Endometrium (tissue), 2 donors: Measurements from ENCODE around the gene AGBL4.

Experiments used
- FAIRE-seq: peaks from 2 replicates; lab custom pipeline; 2012; peaks lifted over from hg19 to GRCh38; lab: Jason Lieb, UNC
- donor health status: control.
- donor health status: control.

AGBL4 gene

DNA sequence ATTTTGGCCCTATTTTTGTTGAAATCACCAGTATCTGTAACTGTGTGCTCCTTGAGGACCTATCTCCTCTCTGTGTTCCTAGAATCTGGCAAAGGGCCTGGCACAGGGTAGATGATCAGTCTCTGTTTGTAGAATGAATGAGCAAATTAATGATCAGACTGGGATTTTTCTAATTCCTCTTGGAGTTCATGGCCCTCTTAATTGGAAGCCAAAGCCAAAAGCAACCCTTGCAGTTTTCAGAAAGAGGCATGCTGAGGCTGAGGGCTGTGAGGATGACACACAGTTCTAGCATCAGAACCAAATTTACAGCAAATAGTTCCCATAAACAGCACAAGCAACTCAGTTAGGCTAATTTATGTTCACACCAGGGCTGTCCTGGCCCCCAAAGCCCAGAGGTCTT is 1136.0 kb downstream of the AGBL4 start:
- no peak for FAIRE-seq

DNA sequence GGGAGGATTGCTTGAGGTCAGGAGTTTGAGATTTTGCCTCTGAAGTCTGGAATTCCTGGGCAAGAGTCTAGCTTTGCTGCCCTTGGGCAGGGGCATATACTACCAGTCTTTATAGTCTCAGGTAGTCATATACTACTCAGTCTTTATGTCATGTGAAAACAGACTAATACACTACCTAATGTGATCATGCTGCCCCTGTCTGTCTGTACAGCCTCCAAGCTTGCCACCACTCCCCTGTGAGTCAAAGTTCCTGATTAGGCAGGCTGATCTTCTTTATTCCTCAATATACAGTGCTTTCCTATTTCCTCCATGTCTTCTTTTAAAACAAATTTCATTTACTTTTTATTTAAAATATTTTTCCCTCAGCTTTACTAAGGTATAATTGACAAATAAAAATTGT is 1141.7 kb downstream of the AGBL4 start:
- FAIRE-seq, result no peak

DNA sequence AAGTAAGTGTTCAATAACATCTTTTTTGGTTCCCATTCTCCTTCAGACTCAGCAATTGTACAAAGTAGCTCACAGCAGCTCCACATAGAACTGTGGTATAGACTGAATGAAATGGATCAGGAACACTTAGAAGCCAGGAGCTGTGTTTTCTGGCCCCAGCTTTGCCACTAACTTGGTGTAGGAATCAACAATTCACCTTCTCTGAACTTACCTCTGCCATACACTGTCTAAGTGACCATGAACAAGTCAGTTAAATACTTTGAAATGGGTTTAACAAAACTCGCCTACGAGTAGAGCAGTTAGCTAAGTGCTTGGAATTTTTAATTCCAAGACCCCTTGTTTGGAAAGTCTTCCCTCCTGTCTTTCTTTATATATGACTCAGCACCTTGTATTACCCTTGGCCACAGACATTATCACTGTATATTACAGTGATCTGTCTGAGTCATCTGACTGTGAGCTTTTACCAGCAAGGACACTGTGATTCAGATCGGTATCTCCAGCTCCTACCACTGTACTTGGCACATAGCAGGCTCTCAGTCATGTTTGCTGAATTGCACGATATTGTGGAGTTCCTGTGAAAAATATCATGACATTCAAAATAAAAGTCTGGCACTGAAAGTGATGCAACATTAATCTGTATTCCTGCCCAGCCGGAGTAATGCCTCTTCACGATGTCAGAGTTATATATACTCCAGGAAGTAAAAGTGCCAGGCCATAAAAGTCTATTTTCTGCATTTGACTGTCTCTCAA is 1145.4 kb downstream of the AGBL4 start:
- FAIRE-seq, result no peak

DNA sequence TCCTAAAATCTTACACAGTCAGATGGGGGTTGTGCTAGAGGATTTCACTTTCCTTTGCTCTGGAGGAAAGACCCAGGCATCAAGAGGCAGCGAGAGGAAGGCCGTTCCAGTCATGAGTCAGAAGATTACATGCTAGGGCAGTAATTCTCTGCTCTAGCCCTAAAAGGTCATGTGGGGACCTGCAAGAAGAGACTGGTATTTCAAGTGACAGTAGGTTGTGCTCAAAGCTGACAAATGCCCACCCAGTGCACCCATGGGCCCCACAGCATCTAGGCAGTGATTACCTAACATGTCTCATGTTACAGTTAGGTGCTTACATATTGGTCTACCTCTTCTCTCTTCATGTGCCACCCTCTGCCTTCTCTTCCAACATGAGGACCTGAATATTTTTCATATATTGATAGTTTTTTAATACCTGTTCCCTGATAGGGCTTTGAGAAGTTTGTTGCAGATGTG is 1147.4 kb downstream of the AGBL4 start:
- no peak for FAIRE-seq

DNA sequence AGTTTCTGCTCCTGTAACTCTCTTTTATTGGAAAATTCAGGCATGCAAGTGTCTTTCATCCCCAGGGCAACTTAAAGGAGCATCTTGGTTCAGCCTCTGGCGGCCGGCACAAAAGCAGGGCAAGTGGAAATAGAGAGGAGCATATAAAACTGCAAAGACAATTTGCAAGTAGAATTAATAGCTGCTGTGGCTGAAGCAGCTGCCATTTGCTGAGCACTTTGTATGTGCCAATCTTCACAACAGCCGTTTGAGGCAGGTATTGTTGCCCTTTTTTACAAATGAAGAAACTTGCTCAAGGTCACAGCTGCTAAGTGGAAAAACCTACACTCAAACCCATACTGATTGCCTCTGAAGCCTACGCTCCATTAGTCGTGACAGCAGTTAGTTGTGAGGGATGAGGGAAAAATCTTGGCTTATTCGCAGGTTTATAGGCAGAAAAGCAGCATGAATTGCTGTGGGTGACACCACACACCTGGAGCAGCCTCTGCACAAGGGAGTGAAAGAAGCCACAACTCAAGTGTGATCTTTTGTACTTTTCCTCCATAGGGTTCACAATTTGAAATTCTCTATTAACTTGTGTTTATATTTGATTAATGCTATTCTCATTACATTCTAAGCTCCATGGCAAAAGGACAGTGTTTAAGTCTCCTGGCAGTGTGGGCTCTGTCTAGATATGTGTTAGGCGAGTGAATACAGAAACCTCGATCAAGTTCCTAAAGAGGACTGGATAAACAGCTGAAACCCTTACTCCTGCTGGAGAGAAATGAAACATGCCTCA is 1148.0 kb downstream of the AGBL4 start:
- FAIRE-seq, result no peak

DNA sequence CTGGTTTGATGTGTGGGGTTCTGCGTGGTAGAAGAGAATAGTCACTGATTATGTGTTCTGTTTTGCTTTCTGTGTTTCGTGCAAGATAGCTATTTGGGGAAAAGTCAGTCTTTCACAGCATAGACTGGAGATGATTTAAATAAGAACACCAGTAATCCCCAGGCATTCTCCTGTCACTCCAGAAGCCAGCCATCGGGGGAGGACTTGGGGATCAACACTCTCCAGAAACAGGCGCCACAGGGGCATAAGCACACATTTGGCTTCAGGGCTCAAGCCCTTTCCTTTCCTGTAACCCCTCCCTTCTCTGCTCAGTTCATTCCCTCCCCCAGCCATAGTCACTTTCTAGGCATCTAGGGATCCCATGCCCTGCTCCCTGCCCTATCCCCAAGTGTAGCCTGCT is 1149.8 kb downstream of the AGBL4 start:
- no peak for FAIRE-seq

DNA sequence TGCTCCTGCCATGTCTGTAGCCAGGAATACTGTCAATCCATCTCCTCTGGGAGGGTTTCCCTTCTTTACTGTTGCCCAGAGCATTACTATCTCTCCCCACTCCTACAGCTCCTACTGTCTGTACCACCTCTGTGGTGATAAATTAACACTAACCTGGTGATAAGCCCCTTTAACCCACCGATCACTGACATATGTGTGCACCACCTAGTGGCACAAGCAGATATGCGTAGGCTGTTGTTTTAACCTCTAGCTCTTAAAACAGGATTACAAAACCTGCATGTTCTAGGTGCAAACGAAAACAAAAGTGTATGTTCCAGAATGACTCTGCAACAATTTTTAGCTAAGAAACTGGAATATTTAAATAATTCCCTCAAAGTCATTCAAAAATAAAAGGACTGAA is 1153.2 kb downstream of the AGBL4 start:
- FAIRE-seq, result no peak

DNA sequence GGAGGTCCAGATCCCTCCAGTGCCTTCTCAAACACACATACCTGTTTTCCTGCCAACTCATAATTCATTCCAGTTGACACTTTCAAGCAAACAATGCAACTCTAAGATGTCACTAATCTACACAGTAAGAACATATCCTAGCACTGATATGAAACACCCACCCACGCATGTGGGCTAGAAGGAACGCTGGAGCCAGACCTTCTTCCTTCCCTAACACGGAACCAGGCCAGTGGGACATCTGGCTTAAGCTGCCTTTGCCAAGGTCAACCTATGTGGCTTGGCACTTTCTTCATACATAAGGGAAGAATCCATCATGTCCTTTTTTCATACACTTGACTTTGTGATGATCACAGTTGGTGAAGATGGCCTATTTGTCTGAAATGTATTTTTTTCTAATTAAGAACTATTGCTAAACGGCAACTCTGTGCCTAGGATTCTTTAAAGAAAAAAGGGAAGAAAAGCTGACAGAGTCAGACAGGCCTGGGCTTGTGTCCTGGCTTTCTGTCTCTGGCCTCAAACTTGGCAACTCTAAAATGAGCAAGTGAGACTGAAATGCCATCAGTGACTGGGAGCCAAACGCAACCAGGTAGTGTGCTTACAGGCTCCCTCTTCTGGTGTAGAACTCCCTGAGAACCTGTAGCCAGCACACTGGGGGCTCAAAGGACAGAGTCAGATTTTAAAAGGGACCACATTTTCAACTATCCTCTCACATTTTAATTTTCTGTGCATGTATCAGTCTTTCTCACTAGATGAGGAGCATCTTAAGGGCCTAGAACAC is 1154.4 kb downstream of the AGBL4 start:
- FAIRE-seq, result no peak

DNA sequence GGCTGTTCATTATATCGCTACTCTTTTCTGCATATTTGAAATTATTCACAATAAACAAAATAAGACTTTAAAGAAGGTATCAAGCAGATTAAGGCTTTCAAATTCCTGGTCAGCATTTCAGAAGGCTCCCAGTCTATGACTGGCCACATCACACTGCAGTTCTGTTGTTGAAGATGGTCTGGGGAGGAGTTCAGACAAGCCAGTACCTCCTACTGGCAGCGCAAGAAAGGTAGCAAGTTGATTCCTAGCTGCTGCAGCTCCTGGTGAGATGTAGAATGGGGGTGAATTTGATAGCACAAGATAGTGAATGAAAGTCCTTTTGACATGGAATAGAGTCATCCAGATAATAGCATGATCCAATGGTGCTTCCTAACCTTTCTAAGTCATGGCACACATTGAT is 1158.8 kb downstream of the AGBL4 start:
- no peak for FAIRE-seq

DNA sequence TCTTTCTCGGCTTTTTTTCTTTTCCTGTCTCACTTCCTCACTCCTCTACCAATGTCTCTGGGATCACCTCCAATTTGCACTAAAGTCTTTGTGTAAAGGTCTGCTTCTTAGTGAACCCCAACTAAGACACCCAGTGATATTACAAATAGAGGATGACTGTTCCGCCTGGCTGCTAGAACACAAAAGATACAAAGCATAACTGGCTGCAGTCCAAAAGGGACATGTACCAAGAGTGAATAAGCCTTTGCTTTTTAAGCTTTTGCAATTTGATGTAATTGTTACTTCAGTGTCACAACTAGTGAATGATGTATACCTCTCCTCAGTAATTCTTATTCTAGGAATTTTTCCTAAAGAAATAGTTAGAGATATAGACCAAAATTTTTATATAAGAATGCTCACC is 1164.3 kb downstream of the AGBL4 start:
- no peak for FAIRE-seq

DNA sequence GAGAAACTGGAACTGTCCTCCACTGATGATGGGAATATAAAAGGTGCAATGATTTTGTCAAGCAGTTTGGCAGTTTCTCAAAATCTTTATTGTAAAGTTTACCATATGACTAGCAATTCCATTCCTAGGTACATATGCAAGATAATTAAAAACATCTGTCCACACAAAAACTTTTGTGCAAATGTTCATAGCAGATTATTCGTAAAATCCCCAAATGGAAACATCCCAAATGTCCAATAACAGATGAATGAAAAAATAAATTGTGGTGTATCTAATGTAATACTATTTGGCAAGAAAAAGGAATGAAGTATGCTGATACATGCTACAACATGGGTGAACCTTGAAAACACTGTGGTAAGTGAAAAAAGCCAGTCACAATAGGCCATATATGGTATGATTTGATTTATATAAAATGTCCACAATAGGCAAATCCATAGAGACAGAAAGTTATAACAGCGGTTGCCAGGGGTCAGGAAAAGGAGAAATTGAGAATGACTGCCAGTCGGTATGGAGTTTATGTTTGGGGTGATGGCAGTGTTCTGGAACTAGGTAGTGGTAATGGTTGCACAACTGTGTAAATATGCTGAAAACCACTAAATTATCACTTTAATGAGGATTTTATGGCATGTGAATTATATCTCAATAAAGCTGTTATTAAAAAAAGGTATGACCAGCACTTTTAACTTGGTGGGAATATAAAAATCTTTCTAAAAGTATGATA is 1165.4 kb downstream of the AGBL4 start:
- FAIRE-seq, result no peak

DNA sequence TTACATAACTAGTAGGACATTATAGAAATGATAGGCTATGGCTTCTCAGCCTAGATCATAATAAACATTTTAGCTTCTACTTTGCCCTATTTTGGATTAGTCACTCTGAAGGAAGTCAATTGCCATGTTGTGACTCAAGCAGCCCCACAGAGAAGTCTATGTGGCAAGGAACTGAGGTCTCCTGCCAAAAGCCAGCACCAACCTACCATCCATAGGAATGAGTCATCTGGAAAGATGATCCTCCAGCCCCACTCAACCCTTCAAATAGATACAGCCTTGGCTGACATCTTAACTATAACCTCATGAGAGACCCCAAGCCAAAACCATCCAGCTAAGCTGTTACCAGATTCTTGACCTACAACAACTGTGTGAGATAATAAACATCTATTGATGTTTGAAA is 1170.7 kb downstream of the AGBL4 start:
- no peak for FAIRE-seq

DNA sequence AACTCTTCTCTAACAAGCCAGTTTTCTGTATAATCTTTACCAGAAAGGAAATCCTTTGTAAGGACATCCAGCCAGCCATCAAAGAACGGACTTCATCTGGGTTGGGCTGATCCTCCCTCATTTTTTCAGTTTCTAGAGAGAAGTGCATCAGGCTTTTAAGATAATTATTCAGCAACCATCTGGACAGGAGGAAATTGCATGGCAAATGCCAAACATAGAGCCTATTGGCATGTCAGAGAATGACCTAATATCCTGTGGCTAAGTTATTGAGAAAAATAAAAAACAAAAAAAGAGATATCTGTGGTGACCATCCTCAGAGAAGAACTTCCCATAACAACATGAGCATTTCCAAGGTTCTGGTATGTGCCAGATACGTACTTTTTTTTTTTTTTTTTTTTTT is 1172.1 kb downstream of the AGBL4 start:
- FAIRE-seq, result no peak

DNA sequence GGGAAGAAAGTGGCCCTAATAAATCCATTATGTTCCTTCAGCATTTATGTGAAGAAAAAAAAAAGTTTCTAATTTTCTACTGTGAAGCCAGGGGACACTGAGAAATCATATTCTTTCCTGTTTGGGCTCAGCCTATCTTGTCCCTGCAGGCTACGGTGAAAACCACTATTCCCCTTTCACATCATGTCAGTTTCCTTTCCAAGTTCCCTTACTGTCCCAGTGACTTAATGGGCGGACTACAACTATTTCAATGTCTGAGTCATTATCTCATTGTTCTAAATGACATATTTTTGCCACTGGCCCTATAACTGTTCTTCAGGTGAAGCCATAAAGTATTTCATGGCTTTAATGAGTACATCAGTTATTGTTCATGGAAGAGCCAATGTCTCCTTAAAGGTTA is 1175.7 kb downstream of the AGBL4 start:
- no peak for FAIRE-seq

DNA sequence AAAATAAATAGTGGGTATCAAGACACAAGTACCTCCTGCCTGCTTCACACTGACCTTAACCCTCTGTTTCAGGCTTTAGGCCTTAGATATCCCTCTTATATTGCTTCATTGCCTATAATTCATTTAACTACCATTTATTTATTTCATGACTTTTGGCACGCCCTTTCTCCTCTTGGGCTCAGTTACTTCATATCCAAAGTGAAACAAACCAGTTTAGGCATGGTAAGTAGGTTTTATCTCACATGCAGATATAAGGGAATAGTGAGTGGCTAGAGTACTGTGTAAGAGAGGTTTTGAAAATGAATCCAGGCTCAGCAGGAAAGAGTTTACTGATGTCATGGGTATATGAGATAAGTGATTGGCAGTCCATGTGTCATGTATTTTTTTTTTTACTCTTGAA is 1177.3 kb downstream of the AGBL4 start:
- no peak for FAIRE-seq

DNA sequence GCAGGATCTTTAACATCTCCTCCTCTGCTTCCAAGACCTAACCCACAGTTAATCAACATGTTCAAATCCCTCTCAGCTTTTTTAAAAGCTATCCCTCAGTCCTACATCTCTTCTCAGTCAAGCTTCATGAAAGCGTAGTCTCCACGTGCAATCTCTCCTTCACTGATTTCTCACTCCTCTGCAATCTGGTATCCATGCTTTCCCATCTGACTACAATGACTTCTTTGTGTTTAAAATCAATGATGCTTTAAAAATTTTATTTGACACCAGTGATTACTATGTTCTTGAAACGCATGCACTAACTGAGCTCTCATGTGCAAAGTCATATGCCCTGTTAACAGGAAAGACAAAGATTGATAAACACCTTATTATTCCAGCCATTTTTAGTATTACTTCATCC is 1179.6 kb downstream of the AGBL4 start:
- no peak for FAIRE-seq

DNA sequence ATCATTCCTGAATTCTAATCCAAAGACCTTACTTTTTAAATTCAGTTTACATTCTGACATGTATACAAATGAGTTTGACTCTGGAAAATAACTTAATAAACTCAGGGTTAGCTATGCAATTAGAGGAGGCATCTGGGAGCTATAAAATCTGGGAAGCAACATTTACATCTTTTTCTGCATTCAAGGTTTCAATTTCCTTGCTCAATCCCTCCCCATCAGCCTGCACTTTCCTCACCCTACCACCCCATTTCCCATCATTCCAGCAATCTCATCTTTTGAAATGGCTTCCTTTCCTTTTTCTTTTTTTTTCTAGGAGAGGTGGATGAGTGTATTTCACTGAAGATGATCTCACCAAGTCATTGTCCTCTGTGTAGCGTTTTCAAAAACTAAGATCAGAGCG is 1181.8 kb downstream of the AGBL4 start:
- no peak for FAIRE-seq

DNA sequence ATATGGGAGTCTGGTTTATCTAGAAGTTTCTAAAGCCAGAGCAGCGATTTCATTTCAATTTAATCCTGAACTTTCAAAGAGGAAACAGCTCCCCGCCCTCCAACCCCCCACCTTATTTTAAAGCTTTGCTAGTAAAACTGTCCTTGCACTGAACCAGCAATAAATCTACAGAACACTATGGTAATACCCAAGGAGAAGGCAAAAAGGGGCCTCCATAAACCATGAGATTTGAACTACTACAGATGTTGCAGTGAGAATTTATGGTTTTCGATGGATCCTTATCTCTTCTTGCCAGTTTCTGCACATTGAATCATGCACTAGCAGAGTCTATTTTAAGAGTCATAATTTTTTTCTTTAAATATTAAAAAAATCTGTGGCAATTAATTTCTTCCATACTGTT is 1182.3 kb downstream of the AGBL4 start:
- FAIRE-seq, result no peak

DNA sequence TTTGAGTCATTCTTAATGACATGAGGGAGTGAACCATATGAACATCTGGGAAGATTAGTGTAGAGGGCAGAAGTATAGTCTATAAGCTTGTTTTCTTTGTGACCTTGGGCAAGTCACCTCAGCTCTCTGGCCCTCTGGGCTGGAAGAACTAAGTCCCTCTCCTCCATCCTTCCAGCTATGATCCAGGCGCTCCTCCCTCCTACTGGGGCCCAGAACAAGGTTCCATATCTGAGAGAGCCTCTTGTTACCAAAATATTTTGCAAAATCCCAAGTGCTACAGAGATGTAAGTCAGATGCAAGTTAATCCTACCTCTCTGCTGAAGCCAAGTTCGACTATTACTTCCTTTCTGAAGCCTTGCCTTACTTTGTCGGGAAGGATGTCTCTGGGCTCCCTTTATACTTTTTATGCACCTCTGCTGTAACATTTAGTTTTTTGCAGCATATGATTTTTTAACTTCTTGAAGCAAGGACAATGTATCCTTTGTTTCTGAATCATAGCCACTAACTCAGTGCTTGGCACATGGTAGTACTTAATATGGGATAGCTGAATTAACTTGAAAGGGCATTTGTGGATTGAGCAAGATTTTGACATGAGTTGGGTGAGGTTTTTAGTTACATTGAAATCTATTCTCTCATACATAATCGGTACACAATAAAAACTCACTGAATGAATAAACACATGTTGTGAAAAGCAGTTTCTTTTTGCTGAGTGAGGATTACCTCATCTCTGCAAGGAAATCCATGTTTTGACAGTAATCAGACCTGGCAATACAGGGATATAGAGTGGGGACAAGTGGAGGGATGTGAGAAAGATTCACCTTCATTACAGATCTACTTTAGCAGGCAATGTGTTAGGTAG is 1192.4 kb downstream of the AGBL4 start:
- FAIRE-seq, result no peak

DNA sequence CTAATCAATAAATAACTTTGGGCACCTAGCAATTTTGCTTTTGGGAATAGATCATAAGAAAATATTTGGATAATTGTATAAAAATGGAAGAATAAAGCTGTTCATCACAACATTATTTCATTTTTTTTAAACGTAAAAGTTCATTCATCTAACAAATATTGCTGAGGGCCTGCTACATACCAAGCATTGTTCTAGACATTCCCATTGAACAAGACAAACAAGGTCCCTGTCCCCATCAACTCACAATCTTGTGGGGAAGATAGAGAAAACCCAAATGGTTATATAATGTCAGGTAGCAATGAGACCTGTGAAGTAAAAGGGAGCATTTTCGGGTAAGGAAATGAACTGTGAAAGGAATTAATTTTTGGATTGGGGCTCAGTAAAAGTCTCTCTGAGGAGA is 1193.0 kb downstream of the AGBL4 start:
- FAIRE-seq, result no peak

DNA sequence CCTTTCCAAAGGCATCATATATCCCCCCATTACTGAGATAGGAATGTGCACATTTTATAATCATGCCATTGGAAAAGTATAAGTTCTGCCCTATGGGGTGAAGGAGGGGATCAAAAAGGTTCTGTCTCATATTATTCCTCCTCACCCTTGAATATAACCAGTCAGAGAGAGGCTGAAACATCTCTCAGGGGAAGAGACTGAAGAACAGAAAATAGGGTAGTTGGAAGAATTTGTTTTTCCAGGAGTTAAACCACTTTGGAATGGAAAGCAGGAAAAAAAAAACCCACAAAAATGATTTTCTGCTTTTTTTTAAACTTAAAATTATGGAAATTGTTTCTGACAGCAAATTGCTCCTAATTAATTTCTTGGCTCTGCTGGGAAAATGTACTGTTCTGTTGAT is 1194.3 kb downstream of the AGBL4 start:
- no peak for FAIRE-seq
